Natural killer cell (primary cell): Measurements from ENCODE around the gene GALNT9. TPM values are rescaled to one million over a fixed set of nuclear protein-coding genes. Genes with fewer than 3 reads are reported as not detected.

Experiments
- ATAC-seq, 3 donors: fragments of 150-1000 bp in 2 of 3; fragments of 200-7000 bp in 1 of 3; cut with Tn5 transposase; 1 replicate in 1 of 3; 2 replicates in 2 of 3; pipeline ENCODE4 v1.10.0; 2021; ENCODE audit warnings: mild to moderate bottlenecking in 2 of 3, moderate library complexity in 2 of 3
- DNase-seq, 2 donors: peaks; one replicate each; pipeline versions ENCODE4 v3.0.0 to v3.0.0-alpha.2; 2013 to 2021; ENCODE audit warnings: mixed read lengths in 1 of 2
- H3K27ac ChIP-seq: one replicate; pipeline ENCODE4 v1.5.1; 2013; ENCODE audit warnings: mild to moderate bottlenecking, low read length
- H3K27me3 ChIP-seq: one replicate; pipeline ENCODE4 v1.6.1; 2013; ENCODE audit warnings: low read length; ENCODE audit not compliant: control insufficient read depth, insufficient read depth
- H3K36me3 ChIP-seq: one replicate; pipeline ENCODE4 v1.6.1; 2013; ENCODE audit warnings: low read length; ENCODE audit not compliant: control insufficient read depth, insufficient read depth
- H3K4me1 ChIP-seq: one replicate; pipeline ENCODE4 v1.6.1; 2013; ENCODE audit warnings: low read length; ENCODE audit not compliant: control insufficient read depth, insufficient read depth
- H3K4me3 ChIP-seq: one replicate; pipeline ENCODE4 v1.5.1; 2013; ENCODE audit warnings: low read length
- H3K9me3 ChIP-seq: one replicate; pipeline ENCODE4 v1.6.1; 2013; ENCODE audit warnings: low read length; ENCODE audit not compliant: control insufficient read depth, insufficient read depth
- H3K27ac Mint-ChIP-seq, 2 donors: one replicate each; pipeline ENCODE4 v1.8.0; 2022; ENCODE audit warnings: mild to moderate bottlenecking in 2 of 2, mixed read lengths in 2 of 2, moderate library complexity in 1 of 2
- H3K27me3 Mint-ChIP-seq, 2 donors: one replicate each; pipeline ENCODE4 v1.8.0; 2022; ENCODE audit warnings: low read depth in 2 of 2, mixed read lengths in 2 of 2
- H3K36me3 Mint-ChIP-seq: one replicate; pipeline ENCODE4 v1.8.0; 2022; ENCODE audit warnings: mixed read lengths
- H3K4me1 Mint-ChIP-seq, 2 donors: one replicate each; pipeline ENCODE4 v1.8.0; 2022; ENCODE audit warnings: mixed read lengths in 2 of 2
- H3K4me3 Mint-ChIP-seq: one replicate; pipeline ENCODE4 v1.8.0; 2022; ENCODE audit warnings: mild to moderate bottlenecking, moderate library complexity, mixed read lengths
- H3K9me3 Mint-ChIP-seq, 2 donors: one replicate each; pipeline ENCODE4 v1.8.0; 2022; ENCODE audit warnings: mixed read lengths in 2 of 2
- CTCF ChIP-seq: fragments of 200-600 bp; IDR thresholded peaks from one replicate; pipeline ENCODE4 v1.8.0; 2022; ENCODE audit warnings: antibody characterized with exemption
- WGBS: methylation state at CpG from one replicate; pipeline ENCODE4 v1.1.7; 2013; ENCODE audit warnings: missing lambda C conversion rate; ENCODE audit not compliant: insufficient coverage; 5-methylcytosine and 5-hydroxymethylcytosine counted together
- intact Hi-C: fragments of 100-400 bp; cut with micrococcal nuclease; formaldehyde crosslinking; loops from one replicate; pipeline ENCODE4 v1.14.2; 2022
- total RNA-seq, 4 donors: library from RNA; stranded (reverse); fragments of 120-200 nt in 1 of 4; gene quantifications; one replicate each; pipeline versions ENCODE4 v1.2.3 to v1.2.4, GENCODE V29; 2013 to 2022

GALNT9 gene
- total RNA-seq, 3 donors from 2014 or later (not counting 1 experiment from before 2014, with no cell fraction given), result not detected

- DNase-seq (no peak), ATAC-seq (no peak)
- H3K4me1 ChIP-seq, result no peaks in the 10 kb centered on the region
- H3K27me3 Mint-ChIP-seq, result no peaks in the 10 kb centered on the region
- no peak overlapping the region for H3K4me3 ChIP-seq
- no peaks in the 10 kb centered on the region for H3K9me3 Mint-ChIP-seq
- intact Hi-C loops, result no loop called here
- no peaks in the 10 kb centered on the region for H3K36me3 ChIP-seq
- H3K27ac Mint-ChIP-seq, result no peak overlapping the region
- no peaks in the 10 kb centered on the region for H3K9me3 ChIP-seq
- no peak overlapping the region for H3K4me3 Mint-ChIP-seq
- H3K4me1 Mint-ChIP-seq, result no peaks in the 10 kb centered on the region
- no peaks in the 10 kb centered on the region for H3K27me3 ChIP-seq
- 90% methylated on average over 49 of the region's 49 CpGs for WGBS
- H3K27ac ChIP-seq, result no peak overlapping the region
- H3K36me3 Mint-ChIP-seq, result no peaks in the 10 kb centered on the region
- no peak for TF ChIP-seq CTCF
Measured at GRCh38 chr12:132264086-132265010, 65.0 kb downstream of the GALNT9 start.

DNA sequence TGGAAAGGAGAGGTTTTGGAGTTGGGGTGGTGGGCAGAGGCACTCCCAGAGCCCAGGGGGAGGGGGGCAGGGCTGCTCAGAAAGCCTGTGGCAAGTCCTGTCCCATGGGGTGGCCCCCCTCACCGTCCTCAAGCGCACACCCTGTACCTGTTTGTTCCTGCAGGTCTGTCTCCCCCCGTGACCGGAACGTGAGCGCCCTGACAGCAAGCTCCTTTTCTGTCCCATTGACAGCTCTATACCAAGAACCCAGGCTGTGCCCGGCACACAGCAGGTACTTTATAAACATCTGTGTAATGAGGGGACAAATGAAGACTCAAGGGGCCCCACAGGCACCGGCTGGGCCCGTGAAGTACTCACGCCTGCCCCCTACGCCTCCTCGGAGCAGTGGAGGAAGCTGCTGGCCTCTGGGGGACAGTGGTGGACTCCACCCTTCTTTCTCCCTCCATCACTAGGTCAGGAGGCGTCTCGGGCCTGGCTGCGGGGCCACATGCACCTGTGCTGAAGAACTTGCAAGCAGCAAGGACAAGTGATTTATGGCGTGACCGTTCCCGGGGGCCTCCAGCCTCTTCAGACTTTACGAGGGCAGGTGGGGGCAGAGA, 65.8 kb downstream of the GALNT9 start:
- ATAC-seq, result no peak
- intact Hi-C loops, result no loop called here
- Mint-ChIP-seq H3K27ac (no peak overlapping the region), H3K4me3 (no peak overlapping the region), H3K27me3 (no peaks in the 10 kb centered on the region), H3K36me3 (no peaks in the 10 kb centered on the region), H3K9me3 (no peaks in the 10 kb centered on the region), H3K4me1 (no peaks in the 10 kb centered on the region)
- Histone ChIP-seq H3K9me3 (no peaks in the 10 kb centered on the region), H3K27ac (no peak overlapping the region), H3K4me1 (no peaks in the 10 kb centered on the region), H3K36me3 (no peaks in the 10 kb centered on the region), H3K4me3 (no peak overlapping the region), H3K27me3 (no peaks in the 10 kb centered on the region)
- 70% methylated on average over 19 of the region's 19 CpGs for WGBS
- no peak for DNase-seq
- no peak for TF ChIP-seq CTCF

- no peaks in the 10 kb centered on the region for H3K27me3 Mint-ChIP-seq
- Histone ChIP-seq H3K36me3 (no peaks in the 10 kb centered on the region), H3K27ac (no peak overlapping the region), H3K9me3 (no peaks in the 10 kb centered on the region), H3K27me3 (no peaks in the 10 kb centered on the region), H3K4me1 (no peaks in the 10 kb centered on the region), H3K4me3 (no peak overlapping the region)
- no peak for TF ChIP-seq CTCF
- H3K36me3 Mint-ChIP-seq, result no peaks in the 10 kb centered on the region
- ATAC-seq, result no peak
- no peak for DNase-seq
- H3K4me3 Mint-ChIP-seq, result no peak overlapping the region
- no peaks in the 10 kb centered on the region for H3K9me3 Mint-ChIP-seq
- intact Hi-C loops, result no loop called here
- no peaks in the 10 kb centered on the region for H3K4me1 Mint-ChIP-seq
- 83% methylated on average over 8 of the region's 8 CpGs for WGBS
- no peak overlapping the region for H3K27ac Mint-ChIP-seq
Measured at GRCh38 chr12:132263061-132263360, 66.4 kb downstream of the GALNT9 start.
